NCI-H146 treated with DMSO at 0.1 percent for 48 hours (cell line): ENCODE data around the gene GMFB.
A peak's percentile ranks its signal among the peaks of the same experiment; 100 is the strongest.

Source experiments
- DNase-seq: peaks from one replicate; lab custom pipeline; 2025; ENCODE audit not compliant: unreplicated experiment; lab: John Stamatoyannopoulos, UW

GMFB gene

DNA sequence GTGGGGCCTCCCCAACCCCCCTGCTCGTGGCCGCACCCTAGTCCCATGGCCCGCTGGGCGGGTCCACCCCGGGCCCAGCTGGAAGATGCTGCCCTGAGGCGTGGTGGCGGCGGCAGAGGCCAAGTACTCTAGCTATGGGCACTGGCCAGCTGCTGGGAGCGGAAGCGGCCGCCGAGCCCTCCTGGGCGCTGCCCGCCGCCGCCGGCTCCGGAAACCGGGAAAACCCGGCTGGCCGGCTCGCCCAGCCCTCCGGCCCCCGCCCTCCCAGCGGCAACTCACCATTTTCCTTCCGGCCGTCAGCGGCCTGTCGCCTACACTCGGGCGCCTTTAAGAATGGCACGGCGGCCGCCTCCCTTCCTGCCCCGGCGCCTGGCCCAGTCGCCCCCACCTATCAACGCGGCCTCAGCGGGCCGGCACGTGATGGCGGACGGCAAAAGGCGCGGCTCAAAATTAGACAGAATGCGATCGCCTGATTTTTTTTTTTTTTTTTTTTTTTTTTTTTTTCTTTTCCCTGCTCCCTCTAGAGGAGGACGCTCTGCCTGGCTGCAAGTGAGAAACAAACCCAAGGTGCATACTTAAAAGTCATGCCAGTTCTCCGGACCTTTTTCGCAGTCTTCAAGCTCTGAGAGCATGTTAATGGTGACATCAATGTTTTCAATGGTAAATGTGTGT, at the start of gene GMFB:
TSS of gene GMFB (minus strand) at position 335 of the 672 bp plus-strand sequence. CDS start at position 282, 53 bp downstream.
- DNase-seq: peak; percentile 88

- DNase-seq: no peak
Observed at GRCh38 chr14:54538055-54538454, 49.3 kb upstream of the GMFB start.

GRCh38 chr14:54537651-54538050, 48.9 kb upstream of the GMFB start:
- DNase-seq: no peak

DNA sequence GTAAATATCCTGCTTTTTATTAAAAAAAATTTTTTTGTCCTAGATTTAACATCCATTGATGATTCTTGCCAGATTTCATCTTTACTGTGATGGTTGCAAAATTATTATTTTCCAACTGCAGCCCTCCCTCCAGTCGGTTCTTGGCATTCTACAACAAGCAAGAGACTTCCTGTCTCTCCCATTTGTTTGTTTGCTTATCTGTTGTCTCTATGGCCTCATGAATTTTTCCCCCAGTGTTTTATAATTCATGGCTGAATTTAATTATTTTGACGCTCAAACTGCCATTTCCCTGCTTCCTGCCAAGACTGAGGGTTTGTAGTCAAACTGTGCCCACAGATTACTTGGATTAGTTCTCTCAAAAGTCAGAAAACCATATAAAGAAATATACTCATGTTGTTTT, 46.9 kb upstream of the GMFB start:
- DNase-seq: no peak

DNA sequence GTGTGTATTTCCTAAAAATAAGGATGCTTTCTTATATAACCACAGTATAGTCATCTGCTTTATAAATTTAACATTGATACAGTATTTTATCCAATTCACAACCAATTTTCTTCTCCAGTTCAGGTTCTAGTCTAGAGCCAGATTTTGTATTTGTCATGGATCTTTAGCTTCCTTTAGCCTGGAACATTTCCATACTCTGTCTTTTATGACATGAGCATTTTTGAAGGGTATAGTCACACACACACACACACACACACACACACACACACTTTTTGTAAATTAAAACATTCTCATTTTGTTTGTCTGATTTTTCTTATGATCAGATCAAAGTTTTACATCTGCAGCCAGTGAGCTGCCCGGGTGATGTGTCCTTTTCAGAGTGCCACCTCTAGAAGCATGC, 46.3 kb upstream of the GMFB start:
- no peak for DNase-seq

DNA sequence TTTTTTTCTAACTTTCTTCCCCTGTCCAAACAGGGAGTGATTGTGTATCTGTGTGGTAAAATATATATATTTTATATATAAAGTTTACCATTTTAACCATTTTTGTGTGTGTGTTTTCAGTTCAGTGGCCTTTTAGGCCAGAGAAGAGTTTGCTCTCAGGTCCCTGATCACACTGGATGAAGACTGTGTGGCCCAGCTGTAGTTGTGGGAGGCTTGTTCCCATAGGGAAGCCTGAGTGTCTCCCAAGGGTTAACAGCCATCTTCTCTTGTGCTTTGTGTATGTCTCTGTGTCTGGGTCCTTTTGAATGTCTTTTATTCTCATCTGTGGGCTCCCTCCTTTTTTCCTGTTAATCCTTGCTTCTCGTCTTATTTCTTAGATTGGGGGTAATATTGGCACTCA, 44.3 kb upstream of the GMFB start:
- DNase-seq: no peak

GRCh38 chr14:54532111-54533012, 43.6 kb upstream of the GMFB start:
- DNase-seq: no peak

DNA sequence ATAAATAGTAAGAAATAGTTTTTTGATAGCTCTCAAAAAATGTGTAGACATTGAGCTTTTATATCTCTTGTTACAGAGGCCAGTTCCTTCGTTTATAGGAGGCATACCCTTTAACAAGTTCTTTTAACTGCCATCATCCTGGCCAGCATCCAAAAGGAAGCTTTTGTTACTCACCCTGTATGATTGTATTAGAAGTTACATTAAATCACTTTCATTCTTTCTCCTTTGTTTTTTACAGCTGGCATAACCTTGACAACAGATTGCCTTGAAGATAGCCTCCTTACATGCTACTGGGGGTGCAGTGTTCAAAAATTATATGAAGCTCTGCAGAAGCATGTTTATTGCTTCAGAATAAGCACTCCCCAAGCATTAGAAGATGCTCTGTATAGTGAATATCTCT, 41.0 kb upstream of the GMFB start:
- no peak for DNase-seq

- no peak for DNase-seq
Observed at GRCh38 chr14:54528973-54529372, 40.2 kb upstream of the GMFB start.

DNA sequence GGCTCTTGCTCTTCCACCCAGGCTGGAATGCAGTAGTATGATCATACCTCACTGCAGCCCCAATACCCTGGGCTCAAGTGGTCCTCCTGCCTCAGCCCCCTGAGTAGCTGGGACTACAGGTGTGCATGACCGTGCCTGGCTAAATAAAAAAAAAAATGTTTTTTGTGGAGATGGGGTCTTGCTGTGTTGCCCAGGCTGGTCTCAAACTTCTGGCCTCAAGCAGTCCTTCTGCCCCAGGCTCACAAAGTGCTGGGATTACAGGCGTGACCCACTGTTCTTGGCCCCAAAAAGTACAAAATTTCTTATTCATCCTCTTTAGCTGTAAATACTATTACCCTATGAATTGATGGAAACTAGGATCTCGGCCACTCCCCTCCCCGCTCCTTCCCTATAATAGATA, 35.6 kb upstream of the GMFB start:
- DNase-seq: no peak

DNA sequence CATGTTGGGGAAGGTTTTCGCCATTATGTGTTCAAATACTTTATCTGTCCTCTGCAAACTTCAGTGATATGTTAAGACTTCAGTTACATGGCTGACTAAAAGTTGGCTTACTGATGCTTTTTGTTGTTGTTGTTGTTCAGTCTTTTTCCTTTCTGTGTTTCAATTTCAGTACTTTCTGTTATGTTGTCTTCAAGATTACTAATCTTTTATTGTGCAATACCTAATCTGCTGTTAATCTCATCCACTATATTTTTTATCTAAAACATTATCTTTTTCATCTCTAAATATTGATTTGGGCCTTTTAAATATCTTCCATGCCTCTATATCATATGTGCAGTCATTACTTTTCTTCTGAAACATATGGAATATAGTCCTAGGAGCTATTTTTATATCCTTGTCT, 27.9 kb upstream of the GMFB start:
- DNase-seq: no peak

GRCh38 chr14:54515670-54516069, 26.9 kb upstream of the GMFB start:
- no peak for DNase-seq

DNA sequence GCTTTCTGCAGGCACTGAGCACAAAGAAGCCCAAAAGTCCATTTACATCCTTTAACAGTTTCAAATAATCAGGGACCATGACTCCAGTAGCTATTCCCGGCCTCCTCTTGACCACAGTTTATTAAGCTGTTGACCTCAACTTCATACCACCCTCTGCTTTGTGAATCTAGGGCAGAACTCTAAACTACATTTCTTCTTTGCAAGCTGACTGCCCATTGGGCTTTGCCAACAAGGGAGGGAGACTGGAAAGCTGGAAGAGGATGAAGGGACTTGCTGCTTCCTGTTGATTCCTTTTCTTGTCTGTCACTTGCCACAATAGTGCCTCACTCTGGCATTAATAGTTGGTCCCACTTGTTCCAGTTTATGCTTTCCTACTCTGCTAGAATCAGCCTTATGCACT, 23.6 kb upstream of the GMFB start:
- DNase-seq: no peak

DNA sequence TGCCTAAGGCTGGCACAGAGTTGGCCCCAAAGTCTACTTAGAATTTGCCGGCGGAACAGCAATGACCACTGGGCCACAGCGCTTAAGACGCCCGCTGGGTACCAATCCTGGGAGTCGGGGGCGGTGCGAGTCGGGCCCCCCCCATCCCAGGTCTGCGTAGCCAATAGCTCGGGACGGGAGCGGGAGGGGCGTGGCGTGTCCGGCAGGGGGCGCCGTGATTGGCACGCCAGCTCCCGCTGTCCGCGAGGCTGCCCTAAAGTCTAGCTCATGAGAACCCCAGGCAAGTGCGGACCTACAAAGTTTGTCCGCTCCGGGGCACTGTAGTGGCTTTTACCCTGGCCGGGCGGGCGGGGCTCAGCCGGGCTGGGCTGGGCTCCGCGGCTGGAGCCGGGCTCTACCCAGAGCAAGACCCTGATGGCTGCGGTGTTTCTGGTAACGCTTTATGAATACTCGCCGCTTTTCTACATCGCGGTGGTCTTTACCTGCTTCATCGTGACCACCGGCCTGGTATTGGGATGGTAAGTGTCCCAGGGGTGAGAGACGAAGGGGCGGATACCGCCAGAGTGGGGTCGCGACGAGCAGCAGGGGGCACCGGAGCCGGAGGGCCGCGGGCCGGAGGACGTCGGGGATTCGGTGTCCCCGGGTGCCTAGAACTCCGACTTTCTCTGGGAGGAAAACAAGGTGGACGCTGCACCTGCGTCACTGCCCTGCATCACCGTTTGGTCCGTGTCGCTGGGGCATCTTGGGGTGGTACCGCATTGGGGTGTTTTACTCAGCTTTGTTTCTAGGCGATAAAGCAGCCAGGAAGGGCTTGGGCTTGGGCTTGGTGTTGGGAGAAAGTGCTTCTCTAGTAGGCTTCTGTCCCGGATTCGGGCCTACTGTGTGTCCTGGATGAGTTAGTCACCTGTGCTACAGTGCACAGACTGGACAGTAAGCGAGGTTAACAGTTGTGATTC, 21.0 kb upstream of the GMFB start, which contains the start of gene CGRRF1:
TSS of gene CGRRF1 (plus strand) at position 361 of the 956 bp plus-strand sequence. CDS start at position 415, 54 bp downstream.
- peak; percentile 92 for DNase-seq

GRCh38 chr14:54503486-54503885, 14.7 kb upstream of the GMFB start:
- DNase-seq: no peak

DNA sequence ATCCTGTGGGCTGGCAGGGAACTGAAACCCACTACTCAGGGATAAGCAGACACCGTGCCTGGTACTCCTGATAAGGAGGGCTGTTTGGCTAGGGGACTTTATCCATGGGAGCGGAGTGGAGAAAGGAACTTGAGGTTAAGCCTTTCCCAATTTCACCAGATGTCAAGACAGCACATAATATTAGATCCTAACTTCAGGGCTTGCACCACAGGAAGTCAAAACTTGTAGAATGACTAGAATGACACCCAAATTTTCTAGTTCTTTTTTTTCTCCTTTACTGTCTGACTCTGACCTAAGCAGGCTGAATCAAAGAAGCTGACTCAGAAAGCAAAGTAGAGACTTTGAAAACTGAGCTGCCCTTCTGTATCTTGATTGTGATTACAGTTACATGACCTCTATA, 13.8 kb upstream of the GMFB start:
- DNase-seq: no peak

DNA sequence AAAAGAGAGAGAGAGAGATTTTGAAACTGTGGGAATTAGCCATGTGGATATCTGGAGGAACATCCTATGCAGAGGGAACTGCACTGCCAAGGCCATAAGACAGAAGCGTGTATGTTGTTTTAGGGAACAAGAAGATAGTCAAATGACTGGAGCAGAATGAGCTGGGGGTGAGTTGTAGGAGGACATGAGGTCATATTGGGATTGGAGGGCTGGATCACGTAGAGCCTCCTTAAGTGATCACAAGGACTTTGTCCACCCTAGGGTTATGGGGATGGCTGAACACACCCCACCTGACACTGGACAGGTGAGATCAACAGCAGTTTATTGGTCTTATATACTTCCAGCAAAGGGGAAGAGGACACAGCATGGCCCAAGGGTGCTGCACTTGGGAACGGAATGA, 12.7 kb upstream of the GMFB start:
- no peak for DNase-seq

GRCh38 chr14:54500744-54501143, 12.0 kb upstream of the GMFB start:
- DNase-seq: no peak

DNA sequence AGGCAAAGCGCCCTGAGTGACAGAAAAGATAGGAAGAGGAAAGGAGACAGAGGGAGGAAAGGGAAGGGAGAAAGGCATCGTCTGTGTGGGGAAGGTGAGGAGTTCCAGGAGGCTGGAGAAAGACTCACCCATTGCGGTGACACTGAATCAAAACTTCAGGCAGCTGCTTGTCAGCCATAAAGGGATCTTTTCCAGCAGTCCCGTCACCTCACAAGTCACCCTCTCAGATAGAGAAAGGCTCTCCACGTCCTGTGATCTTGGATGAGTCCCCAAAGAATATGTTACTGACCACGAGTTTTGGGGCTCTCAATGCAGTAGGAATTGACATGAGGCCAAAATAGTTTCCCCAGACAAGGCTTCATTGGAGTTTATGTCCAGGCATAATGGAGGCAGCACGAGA, 9.8 kb upstream of the GMFB start:
- no peak for DNase-seq

DNA sequence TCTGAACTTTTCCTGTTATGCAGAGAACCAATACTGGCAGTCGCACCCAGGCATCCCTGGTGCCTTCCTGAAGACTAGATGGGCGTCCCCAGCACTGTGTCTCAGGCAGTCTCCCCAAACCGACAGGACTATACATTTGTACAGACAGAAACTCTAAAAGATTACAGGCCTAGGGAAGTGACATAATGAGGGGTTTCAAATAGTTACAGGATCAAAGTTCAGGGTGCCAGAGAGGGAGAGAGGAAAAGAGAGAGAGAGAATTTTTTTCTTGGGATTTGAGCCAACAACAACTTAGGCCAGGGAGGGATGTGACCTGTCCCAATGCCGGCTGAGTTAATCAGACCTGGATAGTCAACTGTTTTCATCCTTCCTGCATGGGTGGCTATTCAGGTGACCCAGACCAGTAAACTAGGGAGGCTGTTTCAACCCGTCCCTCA, 9.3 kb upstream of the GMFB start:
- DNase-seq: no peak

- DNase-seq: no peak
Observed at GRCh38 chr14:54497224-54497623, 8.4 kb upstream of the GMFB start.
